ENCODE data around the gene NCS1.

DNA sequence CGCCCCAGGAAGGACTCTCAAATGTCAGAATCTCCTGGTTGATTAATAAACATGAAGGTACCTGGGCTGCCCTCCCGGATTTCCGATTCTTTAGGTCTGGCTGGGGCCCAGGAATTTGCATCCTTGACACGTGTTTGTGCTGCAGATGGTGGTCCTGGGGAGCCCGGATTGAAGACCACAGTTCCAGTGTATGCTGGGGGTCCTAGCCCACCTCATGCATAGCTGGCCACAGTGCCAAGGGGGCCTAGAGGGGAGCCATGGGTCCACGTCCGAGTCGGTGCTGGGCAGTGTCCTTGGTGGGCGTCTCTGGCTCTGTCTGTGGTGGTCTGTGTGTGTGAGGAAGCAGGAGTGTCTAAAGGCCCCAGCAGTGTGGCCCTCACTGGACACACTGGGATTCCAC lies 3.2 kb downstream of the NCS1 start:
- TF ChIP-seq CTCF (IDR thresholded peaks at IDR 0.05; ENCODE audit: low read depth, low read length), result no peak
- TF ChIP-seq EZH2phosphoT487 (IDR thresholded peaks at IDR 0.05; ENCODE audit: low read depth), result no peak
